ENCODE data around the gene ZC3H18.

DNA sequence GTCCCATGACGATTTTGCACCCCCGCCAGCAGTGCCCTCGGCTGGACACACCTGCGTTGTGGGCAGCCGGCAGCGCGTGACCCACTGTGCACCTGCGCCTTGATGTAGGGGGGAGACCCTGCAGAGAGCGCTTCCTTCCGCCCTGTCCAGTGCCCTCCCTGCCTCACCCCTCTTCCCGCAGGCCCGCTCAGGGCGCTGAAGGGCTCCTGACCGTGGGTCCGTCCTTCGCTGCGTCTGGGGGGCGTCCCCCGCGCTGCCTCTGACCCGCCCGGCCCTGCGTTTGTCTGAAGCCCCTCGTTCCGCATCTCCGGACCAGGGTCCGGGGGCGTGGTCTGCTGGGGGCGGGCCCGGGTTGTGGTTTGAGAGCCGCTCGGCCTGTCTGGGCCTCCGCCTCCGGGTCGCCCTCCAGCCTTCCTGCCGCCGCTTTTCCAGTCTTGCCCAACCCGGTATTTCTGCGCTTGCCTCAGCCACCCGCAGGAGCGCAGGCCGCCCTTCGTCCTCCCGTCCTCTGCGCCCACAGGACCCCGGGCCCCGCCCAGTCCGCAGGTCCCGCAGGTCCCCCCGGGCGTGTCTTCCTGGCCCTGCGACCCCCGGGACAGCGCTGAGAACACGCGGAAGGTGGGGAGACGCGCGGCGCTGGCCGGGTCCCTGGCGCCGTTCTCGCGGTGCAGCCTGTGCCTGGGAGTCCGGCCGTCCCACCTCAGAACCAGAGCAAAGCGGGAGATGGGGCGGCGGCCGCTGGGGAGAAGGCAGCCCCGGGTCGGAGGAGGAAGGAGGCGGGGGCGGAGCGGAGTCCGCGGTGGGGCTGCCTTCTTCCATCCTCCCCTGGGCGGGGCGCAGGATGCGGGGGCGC is 64.2 kb downstream of the ZC3H18 start:
- TF ChIP-seq, protein P1, sequence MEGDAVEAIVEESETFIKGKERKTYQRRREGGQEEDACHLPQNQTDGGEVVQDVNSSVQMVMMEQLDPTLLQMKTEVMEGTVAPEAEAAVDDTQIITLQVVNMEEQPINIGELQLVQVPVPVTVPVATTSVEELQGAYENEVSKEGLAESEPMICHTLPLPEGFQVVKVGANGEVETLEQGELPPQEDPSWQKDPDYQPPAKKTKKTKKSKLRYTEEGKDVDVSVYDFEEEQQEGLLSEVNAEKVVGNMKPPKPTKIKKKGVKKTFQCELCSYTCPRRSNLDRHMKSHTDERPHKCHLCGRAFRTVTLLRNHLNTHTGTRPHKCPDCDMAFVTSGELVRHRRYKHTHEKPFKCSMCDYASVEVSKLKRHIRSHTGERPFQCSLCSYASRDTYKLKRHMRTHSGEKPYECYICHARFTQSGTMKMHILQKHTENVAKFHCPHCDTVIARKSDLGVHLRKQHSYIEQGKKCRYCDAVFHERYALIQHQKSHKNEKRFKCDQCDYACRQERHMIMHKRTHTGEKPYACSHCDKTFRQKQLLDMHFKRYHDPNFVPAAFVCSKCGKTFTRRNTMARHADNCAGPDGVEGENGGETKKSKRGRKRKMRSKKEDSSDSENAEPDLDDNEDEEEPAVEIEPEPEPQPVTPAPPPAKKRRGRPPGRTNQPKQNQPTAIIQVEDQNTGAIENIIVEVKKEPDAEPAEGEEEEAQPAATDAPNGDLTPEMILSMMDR (IDR thresholded peaks at IDR 0.05), result no peak
- no peak for TF ChIP-seq POLR2A (IDR thresholded peaks at IDR 0.05)
- TF ChIP-seq POLR2AphosphoS5 (IDR thresholded peaks at IDR 0.05; ENCODE audit: insufficient read depth in 1 of 2, low read depth in 1 of 2), result no peak
